Stimulated activated CD8-positive, alpha-beta memory T cell treated with anti-CD3 and anti-CD28 coated beads, Interleukin-2, amount 100 ng/mL, for 1 hour (primary cell): ENCODE measurements around the gene NGB.
"Not testable (repeated sequence)": the region's sequence is repeated elsewhere in the genome, so short reads cannot be mapped to it uniquely, and the experiment has no call there.

Experiments used
- DNase-seq, 2 donors: peaks; one replicate each; pipeline ENCODE4 v3.0.0-alpha.2; 2020; ENCODE audit warnings: low read depth in 2 of 2

NGB gene

DNA sequence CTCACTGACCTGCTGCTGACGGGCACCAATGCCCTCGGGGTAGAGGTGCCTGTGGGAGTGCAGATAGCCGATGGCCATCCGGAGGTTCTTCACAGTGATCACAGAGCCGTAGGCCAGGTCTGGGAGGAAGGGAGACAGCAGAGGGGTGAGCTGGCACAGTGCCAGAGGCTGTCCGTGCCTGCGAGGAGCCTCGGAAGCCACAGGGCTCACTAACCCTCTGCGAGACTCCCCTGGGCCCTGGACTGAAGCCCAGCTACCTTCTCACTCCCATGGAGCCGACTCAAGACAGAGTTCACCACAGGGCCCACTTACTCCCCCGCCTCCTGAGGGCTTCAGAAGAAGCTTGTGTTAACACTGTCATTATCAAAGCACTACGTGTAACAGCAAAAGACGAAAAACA, 25.1 kb upstream of the NGB start:
- DNase-seq = no peak

DNA sequence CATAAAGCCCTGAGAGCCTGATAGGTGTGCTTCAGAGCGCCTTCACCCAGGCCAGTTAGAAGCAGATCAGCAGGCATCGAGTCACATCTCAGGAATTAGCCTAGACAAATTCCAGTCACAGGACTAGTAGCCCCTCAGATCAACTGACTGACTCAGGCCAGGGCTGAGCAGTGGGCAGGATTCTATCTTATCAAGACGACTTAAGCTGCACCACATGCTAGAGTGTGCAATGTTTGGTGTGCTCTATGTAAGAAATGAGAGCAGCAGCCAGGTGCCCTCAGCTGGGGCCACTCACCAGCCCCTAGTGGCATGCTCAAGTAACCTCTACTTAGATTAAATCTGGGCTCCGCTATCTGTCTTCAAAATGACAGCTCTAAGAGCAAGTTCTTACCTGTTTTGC, 19.7 kb upstream of the NGB start:
- DNase-seq = no peak

DNA sequence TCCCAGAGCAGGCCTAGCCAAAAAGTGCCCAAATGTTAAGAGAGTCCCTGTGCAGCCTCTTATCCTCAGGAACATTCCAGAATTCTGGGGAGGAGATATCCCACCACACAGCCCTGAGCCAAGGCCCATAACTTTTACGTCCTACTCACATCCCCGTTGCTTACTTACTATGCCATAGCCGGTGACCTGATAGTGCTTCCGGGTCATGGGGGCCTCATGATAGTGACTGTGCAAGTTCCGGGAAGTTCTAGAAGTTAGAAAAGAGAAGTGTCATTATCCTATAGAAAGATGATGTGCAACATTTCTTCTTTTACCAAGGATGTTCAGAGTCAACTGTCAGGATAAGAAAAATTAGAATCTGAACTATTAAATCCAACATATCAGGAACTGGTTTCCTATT, 15.6 kb upstream of the NGB start:
- no peak for DNase-seq

DNA sequence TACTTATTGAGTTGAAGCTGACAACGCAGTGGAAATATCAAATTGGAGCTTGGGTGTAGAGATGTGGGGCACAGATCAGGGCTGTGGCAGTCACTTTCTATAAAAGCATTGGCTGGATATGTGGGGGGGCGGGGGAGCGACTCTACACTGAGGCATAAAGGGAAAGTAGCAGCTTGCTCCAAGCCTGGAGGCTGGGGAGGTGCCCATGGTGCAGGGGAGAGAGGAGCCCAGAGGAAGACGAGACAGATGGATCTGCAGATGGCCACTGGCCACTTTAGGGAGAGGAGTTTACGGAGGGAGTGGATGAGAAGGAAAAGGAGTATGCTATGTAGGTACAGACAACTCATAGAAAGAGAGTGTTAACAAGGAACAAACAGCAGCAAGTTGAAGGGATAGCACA, 13.5 kb upstream of the NGB start:
- DNase-seq = no peak

DNA sequence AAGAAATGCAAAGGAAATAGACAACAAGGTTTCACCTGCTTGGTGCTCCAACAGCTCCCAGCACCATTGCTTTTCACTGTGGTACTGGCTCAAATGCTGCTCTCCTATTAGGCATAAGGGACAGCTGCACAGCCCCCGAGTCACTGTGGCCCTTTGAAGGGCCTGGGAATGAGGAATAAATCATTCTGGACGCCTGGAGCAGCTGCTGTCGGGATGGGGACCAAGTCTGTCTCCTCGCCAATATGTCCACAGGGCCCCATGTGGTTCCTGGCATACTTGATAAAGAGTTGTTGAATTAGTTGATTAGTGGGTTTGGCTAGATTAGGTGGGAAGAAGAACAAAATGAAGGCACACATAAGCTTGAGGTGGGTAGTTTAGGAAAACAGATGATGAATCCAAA, 13.1 kb upstream of the NGB start:
- DNase-seq = no peak

DNA sequence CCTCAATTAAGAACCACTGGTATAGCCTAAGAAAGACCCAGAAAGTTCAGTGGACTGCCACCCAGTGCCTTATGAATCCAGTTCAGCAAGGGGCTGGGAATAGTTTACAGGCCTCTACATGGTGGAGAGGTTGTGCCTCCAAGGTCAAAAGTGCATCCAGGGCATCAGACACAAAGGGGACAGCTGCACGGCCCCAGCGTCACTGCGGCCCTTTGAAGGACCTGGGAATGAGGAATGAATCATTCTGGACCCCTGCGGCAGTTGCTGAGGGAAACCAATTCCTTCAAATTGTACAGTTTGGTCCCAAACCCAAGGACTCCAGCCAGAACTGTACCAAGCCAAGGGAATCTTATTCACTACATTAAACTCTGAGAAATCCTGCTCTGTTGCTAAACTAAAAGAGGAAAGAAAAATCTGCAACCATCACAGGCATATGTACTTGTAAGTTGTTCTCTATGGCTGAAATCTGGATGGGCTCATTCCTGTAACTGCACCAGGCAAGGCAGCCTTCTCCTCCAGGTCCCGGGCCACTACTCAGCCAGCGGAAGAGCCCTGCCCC, 10.9 kb upstream of the NGB start:
- DNase-seq = no peak

DNA sequence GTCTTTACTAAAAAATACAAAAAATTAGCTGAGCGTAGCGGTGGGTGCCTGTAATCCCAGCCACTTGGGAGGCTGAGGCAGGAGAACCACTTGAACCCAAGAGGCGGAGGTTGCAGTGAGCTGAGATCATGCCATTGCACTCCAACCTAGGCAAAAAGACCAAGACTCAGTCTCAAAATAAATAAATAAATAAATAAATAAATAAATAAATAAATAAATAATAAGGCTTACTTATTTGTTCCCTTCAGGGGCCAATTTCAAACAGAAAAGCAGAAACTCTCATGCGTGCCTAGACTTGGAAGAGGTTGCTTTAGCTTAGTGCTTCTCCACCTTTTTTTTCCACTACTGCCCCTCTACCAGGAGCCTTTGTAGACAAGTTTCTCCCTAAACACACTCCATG, 9.9 kb upstream of the NGB start:
- not testable (repeated sequence) for DNase-seq

DNA sequence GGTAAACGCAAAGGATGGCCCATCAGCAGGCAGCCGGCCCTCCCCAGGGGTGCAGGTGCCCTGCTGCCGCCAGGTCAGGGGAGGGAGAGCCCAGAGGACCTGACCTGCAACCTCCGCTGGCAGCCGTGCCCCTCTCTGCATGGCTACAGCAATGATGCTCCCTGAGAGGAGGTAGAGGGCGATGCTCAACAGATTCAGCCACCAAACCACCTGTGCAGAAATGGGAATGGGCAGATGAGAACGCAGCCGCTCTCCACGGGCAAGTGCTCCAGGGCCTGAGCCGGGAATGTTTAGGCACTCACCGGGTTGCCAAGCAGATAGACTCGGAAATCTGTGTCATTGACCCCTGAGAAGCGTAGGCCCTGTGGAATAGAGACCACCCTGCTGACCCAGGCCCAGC, 8.7 kb upstream of the NGB start:
- DNase-seq = no peak

DNA sequence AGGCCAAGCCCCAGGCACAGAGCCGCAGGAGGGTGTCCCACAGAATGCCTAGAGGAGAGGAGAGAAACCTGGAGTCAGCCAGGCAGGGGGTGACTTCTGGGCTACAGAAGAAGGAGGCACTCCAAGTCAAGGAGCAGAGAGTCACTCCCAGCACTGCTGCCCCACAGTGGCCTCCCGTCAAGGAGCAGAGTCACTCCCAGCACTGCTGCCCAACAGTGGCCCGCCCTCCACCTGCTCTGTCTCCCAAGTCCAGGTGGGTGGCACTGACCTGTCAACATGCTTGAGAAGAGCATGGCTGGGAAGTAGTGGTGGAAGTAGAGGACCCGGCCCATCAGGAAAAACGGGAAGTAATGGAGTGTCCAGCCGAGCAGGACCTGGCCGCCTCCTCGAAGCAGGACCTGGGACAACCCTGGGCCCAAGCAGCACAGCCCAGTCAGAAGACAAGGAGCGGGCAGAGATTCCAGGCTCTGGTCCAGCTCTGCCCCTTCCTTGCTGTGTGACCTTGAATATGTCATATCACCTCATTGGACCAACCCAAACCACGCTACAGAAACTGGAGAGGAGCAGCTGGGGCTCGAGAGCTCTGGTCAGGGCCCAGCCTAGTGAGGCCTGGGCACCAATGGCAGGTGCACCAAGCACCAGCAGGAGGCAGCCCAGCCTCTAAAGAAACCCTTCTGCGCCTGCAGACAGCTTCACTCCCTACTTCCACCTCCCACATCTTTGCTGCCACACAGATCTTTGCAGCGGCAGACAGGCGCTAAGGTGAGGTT, 7.6 kb upstream of the NGB start:
- DNase-seq = no peak

DNA sequence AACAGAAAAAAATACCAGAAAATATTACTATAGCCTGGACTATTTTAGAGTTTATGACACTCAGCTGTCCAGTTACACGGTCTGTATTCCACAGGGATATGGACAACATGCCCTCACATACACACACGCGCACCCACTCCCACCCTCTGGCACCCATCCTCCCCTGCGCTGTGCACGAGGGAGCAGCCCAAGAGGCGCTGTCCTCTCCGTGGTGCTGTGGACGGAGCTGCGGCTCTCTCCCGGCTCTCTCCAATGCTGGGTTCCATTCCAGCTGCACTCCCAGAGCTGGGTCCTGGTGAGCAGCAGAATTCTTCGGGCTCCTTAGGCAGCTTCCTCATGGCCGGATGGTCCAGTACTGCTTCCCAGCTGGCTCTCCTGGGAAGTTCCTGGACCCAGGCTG, 6.0 kb upstream of the NGB start:
- DNase-seq = no peak

DNA sequence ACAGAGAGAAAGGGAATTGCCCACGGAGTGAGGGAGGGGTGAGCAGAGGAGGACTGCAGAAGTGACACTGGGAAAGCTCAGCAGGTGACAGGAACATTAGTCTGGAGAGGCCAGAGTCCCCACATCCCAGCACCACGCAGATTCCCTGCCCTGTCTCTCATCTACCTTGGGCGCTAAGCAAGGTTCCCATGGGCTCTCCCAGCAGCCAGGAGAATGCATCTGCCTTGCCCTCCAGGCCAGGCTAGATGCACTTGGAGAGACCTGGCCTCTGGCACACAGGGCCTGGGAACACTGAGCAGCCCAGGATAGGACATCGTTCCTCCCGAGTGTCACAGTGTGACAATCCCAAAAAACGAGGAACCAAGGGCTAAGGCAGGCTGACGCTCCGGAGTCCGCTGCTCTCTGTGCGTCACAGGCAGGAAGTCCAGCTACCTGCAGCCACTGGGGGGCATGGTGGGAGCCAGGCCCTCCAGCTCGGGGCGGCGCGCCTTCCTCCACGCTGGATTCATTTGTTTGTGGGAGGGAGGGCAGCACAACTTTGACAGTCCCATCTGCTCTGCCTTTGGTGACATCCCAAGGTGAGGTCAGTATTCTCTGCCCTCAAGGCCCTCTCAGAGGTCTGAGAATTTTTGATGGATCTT, 5.4 kb upstream of the NGB start:
- DNase-seq = no peak

DNA sequence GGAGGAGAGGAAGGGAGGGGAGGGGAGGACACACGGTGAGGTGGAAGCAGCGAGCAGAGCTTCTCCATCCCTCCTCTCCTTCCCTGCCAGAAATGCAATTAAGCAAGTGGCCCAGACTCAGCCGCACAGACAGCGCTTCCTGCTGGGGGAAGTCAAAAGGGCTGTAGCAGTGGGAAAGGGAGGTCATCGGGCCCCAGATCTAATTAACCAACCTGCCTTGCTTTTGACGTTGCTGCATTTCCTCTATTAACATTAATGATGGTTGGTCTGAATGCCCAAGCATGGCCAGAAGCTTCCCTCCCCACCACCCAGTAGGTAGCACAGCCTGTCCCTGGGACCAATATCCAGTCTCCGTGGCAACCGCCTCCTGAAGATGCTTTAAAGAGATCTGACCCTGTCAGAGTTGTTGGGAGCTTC, 4.6 kb upstream of the NGB start:
- no peak for DNase-seq

DNA sequence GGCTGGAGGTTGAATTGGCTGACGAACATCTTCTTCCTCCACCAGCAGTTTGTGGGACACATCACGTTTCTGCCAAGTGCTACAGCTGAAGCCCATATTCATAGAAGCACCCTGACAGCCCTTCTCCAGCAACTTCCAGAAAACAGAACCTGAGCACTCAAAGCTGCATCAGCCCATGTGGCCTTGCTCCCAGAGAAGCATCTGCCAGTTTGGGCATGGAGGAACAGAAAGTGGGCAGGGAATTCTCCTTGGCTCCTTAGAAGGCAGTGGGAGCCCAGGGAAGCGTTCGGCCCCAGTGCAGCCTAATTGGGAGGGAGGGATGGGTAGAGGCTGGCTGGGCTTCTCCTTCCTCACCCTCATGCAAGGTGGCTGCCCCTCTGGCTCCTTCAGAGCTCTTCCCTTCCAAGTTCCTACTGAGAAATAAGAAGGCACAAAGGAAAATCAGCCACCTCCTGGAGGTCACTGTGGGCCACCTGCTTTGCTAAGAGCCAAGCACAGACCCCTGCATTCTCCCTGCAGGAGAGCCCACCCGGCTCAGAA, 4.1 kb upstream of the NGB start:
- no peak for DNase-seq

DNA sequence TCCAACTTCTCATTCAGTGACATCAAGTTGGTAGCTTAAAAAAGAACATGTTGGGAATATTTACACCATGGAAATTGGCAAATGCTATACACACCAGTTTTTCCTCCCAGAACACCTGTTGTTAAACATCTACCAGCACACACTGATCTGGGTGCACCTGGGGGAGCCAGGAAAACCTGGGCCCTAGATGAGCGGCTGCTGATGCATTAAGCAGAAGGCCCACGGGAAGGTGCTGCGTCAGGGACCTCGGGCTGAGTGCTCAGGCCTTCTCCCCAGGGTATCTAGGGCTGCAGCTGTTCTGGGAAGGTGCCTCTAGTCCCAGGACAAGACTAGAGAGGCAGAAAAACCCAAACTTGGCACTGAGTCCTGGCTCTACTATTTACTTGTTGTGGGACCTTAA, 2.8 kb upstream of the NGB start:
- DNase-seq = no peak

DNA sequence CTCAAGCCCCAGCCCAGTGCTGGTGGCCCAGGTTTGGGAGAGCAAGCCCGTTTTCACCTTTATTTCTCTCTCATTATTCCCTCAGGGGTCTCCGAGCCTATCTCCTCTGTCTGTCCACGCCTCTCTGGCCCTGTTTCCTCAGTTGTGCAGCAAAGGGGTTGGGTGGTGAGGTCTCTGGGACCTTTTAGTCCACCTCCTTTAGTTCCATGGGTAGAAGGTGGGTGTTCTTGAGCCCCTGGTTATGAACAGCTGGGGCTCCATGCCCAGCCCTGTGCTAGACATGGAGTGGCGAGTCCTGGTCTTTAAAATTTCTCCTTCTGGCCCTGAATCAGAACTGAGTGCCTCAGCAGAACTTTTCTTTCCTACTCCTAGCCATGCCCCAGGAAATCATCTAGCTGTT, 1.3 kb upstream of the NGB start:
- no peak for DNase-seq

DNA sequence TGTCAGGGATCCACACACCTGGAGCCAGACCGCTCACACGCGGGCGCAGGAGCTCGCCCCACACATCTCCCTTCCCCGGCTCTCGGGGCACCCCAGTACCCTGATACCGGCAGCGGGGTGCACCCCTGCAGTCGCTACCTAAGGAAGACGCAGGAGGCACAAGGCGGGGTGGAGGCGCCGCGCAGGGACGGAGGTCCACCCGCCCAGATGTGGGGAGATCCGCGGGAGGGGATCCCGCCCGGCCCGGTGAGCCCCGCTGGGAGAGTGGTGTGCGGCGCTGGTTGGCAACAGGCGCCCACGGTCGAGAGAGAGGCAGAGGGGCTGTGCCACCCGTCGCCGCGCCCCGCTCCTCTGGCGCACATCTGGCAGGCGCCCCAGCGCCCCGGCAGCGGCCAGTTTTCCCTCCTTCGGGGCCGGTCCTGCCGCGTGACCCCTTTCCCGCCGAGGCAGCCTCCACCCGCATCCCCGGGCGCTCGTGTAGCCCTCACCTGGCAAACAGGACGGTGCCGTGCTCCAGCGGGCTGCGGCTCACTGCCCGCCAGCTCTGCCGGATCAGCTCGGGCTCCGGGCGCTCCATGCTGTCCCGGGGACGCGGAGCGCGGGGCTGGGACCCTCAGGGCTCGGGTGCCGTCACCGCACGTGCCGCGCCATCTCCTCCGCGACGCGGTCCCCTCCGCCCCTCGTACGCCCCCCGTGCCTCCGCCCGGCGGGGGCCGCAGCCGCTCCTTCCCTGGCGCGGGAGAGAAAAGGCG, 469 bp downstream of the NGB start:
- no peak for DNase-seq

DNA sequence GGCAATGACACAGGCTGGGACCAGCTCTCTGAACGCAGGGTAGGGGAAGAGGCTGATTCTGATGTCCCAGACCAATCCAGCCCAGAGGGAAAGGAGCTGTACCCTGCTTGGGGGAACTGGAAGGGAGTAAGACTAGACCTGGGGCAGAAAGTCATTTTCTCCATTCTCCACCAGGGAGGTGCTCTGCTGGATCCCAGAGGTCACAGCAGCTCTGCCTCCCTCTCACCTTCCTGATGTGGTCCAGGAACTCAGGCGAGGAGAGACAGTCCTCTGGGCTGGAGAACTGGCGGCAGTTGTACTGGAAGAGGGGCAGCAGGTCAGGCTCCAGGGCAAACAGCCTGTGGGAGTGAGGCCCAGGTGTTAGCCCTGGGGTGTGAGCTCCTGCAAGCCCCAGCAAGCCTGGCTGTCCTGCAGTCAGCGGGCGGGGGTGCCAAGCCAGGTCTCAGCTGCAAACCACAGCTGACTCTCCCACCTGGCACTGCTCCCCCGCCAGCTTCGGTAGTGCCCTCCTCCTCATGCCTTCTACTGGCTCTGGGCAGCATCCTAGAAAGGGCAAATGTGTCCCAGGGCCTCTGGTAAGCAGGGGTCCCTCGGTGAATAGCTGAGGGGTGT, 1.9 kb downstream of the NGB start:
- DNase-seq = no peak

DNA sequence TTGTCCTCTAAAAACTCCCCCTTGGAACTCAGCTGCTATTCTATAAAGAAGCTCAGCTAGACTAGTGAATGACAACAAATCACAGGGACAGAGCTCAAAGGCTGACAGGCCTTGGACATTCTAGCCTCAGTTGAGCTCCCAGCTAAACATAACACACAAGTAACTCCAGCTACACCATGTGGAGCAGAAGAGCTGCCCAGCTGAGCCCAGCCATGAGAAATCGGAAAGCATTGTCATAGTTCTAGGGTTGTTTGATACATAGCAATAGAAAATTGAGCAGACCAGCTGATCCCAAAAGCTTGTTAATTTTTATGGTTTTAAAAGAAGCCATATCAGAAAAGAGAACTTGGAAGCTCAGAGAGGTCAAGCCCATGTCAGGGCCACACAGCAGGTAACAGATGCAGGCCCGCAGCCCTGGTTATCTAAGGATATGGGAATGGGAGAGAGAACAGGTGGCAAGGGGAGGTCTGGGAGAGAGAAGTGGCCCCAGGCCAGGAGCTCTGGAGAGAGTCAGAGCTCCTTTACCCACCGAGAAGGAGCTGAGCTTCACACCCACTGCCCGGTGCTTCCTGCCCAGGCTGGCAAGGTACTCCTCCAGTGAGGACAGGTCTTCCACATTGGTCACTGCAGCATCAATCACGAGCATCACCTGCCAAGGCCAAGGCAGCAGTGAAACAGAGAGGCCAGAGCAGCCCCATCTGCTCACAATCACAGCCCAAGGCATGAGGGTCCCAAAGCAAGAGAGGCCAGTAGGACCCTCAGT, 2.9 kb downstream of the NGB start:
- DNase-seq = no peak

DNA sequence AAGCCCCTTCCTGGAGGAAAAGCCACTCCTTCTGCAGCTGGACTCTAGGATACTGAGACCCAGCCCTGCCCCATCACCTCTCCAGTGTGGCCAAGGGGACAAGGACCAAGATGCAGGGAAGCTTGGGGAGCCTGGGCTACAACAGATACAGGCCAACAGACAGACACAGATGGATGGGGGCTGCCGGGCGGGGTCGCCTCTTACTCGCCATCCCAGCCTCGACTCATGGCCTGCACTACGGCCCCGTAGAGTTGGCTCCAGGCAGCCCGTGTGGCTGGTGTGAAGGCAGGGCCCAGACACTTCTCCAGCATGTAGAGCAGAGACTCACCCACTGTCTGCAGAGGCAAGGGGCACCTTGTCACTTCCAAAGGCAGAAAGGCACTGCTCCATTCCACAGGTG, 4.7 kb downstream of the NGB start:
- no peak for DNase-seq

DNA sequence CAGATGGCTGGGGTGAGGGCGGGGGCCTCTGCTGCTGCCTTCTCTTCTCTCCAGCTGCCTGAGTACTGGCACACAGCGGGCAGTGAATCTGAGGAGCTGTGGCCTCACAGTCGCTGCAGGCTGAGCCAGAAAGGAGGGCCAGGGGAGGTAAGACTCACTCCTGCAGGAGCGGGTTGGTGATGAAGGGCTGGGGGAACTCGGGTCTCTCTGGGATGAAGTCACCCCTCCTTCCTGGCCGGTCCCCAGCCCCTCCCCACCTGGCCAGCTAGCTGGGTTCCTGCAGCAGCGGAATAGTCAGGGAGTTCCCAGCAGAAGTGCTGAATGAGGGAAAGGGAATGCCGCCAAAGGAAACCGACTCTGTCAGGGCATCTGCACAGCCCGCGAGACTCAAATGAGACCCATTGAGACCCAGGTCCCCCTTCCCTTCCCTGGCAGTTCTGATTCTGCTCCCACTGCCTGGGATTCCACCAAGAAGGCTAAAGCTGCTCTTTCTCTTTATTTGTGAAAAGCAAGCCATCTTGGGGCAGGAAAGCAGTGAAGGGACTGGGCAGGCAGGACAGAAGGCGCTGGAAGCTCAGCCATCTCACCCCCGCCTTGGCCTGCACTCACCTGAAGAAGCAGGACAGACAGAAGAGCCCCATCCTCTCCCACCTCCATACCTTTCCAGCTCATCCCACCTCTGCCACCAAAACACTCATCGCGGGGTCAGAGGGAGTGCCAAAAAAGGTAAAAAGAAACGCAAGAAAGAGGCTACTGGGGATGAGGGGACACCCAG, 5.3 kb downstream of the NGB start:
- DNase-seq = no peak

DNA sequence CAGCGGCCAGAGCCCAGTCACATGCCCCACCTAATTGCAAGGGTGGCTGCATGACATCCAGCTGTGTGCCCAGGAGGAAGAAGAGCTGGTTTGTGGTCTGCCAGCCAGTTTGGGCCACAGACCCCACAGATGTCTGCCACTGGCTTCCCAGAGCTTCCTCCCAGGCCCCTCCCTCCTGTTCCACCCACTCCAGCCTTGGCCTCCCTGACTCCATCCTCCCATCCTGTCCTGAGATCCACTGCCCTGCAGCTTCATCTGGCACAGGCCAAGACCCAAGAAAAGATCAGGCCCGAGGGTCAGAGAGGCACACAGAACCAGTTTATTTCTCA, 5.9 kb downstream of the NGB start:
- DNase-seq = no peak
